ENCODE results near the gene TMEM151B.

Gene TMEM151B

GRCh38 chr6:44353336-44353735 lies 83.1 kb downstream of the TMEM151B start:
- Histone ChIP-seq H3K9me3 (ENCODE audit: control extremely low read depth in 1 of 5, control insufficient read depth in 4 of 5, insufficient read depth in 2 of 5, low read depth in 1 of 5, low read length in 4 of 5) (peaks cover 0 to 1% (median 0%) of the 10 kb centered on the region in 5 experiments), H3K27ac (ENCODE audit: insufficient read depth in 1 of 2, low read depth in 1 of 2, low read length in 2 of 2, poor library complexity in 1 of 2, severe bottlenecking in 2 of 2) (no peak overlapping the region), H3K27me3 (replicated peaks in 2 of 5; ENCODE audit: control insufficient read depth in 4 of 5, insufficient read depth in 5 of 5, low read length in 4 of 5) (no peaks in the 10 kb centered on the region), H3K4me3 (ENCODE audit: control insufficient read depth in 1 of 7, extremely low read depth in 1 of 7, insufficient read depth in 4 of 7, low read depth in 2 of 7, low read length in 6 of 7) (no peak overlapping the region), H3K36me3 (ENCODE audit: control insufficient read depth in 4 of 4, insufficient read depth in 4 of 4, low read length in 3 of 4) (no peaks in the 10 kb centered on the region), H3K4me1 (ENCODE audit: control extremely low read depth in 1 of 4, control insufficient read depth in 4 of 4, insufficient read depth in 4 of 4, low read length in 3 of 4) (no peaks in the 10 kb centered on the region)
- ChIA-PET POLR2A (no interaction called here), CTCF (interaction anchor here (0.9 kb wide), 1 partner anchor 9 kb away, joined by 3 read pairs; no protein-coding TSS in a partner anchor)
- WGBS (ENCODE audit: insufficient coverage): no CpG with 5 or more reads among the region's 2 CpGs
- DNase-seq: no peak

GRCh38 chr6:44355640-44356039 lies 85.4 kb downstream of the TMEM151B start:
- Histone ChIP-seq H3K4me3 (ENCODE audit: control insufficient read depth in 1 of 7, extremely low read depth in 1 of 7, insufficient read depth in 4 of 7, low read depth in 2 of 7, low read length in 6 of 7) (no peak overlapping the region), H3K27ac (ENCODE audit: insufficient read depth in 1 of 2, low read depth in 1 of 2, low read length in 2 of 2, poor library complexity in 1 of 2, severe bottlenecking in 2 of 2) (no peak overlapping the region), H3K9me3 (ENCODE audit: control extremely low read depth in 1 of 5, control insufficient read depth in 4 of 5, insufficient read depth in 2 of 5, low read depth in 1 of 5, low read length in 4 of 5) (peaks cover 0 to 1% (median 0%) of the 10 kb centered on the region in 5 experiments), H3K4me1 (ENCODE audit: control extremely low read depth in 1 of 4, control insufficient read depth in 4 of 4, insufficient read depth in 4 of 4, low read length in 3 of 4) (no peaks in the 10 kb centered on the region), H3K27me3 (replicated peaks in 2 of 5; ENCODE audit: control insufficient read depth in 4 of 5, insufficient read depth in 5 of 5, low read length in 4 of 5) (peaks cover 0 to 2% (median 0%) of the 10 kb centered on the region in 5 experiments), H3K36me3 (ENCODE audit: control insufficient read depth in 4 of 4, insufficient read depth in 4 of 4, low read length in 3 of 4) (no peaks in the 10 kb centered on the region)
- 92% methylated on average over 2 of the region's 4 CpGs for WGBS (ENCODE audit: insufficient coverage)
- ChIA-PET CTCF (no interaction called here), POLR2A (interaction anchor here (0.6 kb wide), 1 partner anchor 15 kb away, joined by 3 read pairs; no protein-coding TSS in a partner anchor)
- no peak for DNase-seq

- Histone ChIP-seq H3K4me1 (ENCODE audit: control extremely low read depth in 1 of 4, control insufficient read depth in 4 of 4, insufficient read depth in 4 of 4, low read length in 3 of 4) (no peaks in the 10 kb centered on the region), H3K9me3 (ENCODE audit: control extremely low read depth in 1 of 5, control insufficient read depth in 4 of 5, insufficient read depth in 2 of 5, low read depth in 1 of 5, low read length in 4 of 5) (peaks cover 0 to 1% (median 0%) of the 10 kb centered on the region in 5 experiments), H3K4me3 (ENCODE audit: control insufficient read depth in 1 of 7, extremely low read depth in 1 of 7, insufficient read depth in 4 of 7, low read depth in 2 of 7, low read length in 6 of 7) (no peak overlapping the region), H3K27me3 (replicated peaks in 2 of 5; ENCODE audit: control insufficient read depth in 4 of 5, insufficient read depth in 5 of 5, low read length in 4 of 5) (peaks cover 0 to 2% (median 0%) of the 10 kb centered on the region in 5 experiments), H3K36me3 (ENCODE audit: control insufficient read depth in 4 of 4, insufficient read depth in 4 of 4, low read length in 3 of 4) (no peaks in the 10 kb centered on the region), H3K27ac (ENCODE audit: insufficient read depth in 1 of 2, low read depth in 1 of 2, low read length in 2 of 2, poor library complexity in 1 of 2, severe bottlenecking in 2 of 2) (no peak overlapping the region)
- CTCF ChIA-PET: no interaction called here
- 91% methylated on average over 1 of the region's 1 CpG for WGBS (ENCODE audit: insufficient coverage)
- POLR2A ChIA-PET: no interaction called here
- no peak for DNase-seq
Measured at GRCh38 chr6:44356487-44356886, 86.2 kb downstream of the TMEM151B start.
